Adrenal gland (tissue), 12 donors: ENCODE measurements around the gene SLC32A1. TPM values are rescaled to one million over a fixed set of nuclear protein-coding genes. Genes with fewer than 3 reads are reported as not detected.

Source experiments
- DNase-seq, 7 donors: peaks; one replicate each; pipeline ENCODE4 v3.0.0-alpha.2; 2019 to 2020
- H3K27ac ChIP-seq, 5 donors: fragments of 200-600 bp; sonication (generic) in 4 of 5; 1 replicate in 3 of 5; 2 replicates in 2 of 5; pipeline versions ENCODE4 v1.5.1 to v1.8.0; 2016 to 2020; ENCODE audit warnings: mild to moderate bottlenecking in 1 of 5
- H3K27me3 ChIP-seq: fragments of 200-600 bp; 2 replicates; pipeline ENCODE4 v1.8.0; 2021
- H3K36me3 ChIP-seq, 2 donors: fragments of 200-600 bp; replicated peaks in 1 of 2; 1 replicate in 1 of 2; 2 replicates in 1 of 2; pipeline versions ENCODE4 v1.5.1 to v1.8.0; 2018 to 2022
- H3K4me1 ChIP-seq, 2 donors: fragments of 200-600 bp; replicated peaks in 1 of 2; 1 replicate in 1 of 2; 2 replicates in 1 of 2; pipeline versions ENCODE4 v1.5.1 to v1.8.0; 2018 to 2021
- H3K4me3 ChIP-seq, 4 donors: fragments of 200-600 bp; sonication (generic) in 3 of 4; one replicate each; pipeline ENCODE4 v1.5.1; 2016 to 2018
- H3K9me3 ChIP-seq, 3 donors: fragments of 200-600 bp; sonication (generic) in 1 of 3; replicated peaks in 1 of 3; 1 replicate in 2 of 3; 2 replicates in 1 of 3; pipeline versions ENCODE4 v1.5.1 to v1.8.0; 2016 to 2021
- CTCF ChIP-seq, 6 experiments: fragments of 450-650 bp in 4 of 6; fragments of 200-600 bp in 2 of 6; sonication (generic) in 1 of 6; IDR thresholded peaks; 1 replicate in 5 of 6; 2 replicates in 1 of 6; pipeline versions ENCODE4 v1.5.1 to v1.8.0; 2016 to 2021; ENCODE audit warnings: antibody characterized with exemption in 6 of 6, mild to moderate bottlenecking in 2 of 6, moderate library complexity in 1 of 6
- POLR2A ChIP-seq, 2 donors: fragments of 450-650 bp; IDR thresholded peaks; one replicate each; pipeline ENCODE4 v1.6.1; 2017; ENCODE audit warnings: antibody characterized with exemption in 2 of 2, mild to moderate bottlenecking in 2 of 2, moderate library complexity in 1 of 2
- WGBS, 4 donors: extraction: QIAGEN DNeasy Blood & Tissue Kit in 2 of 4; methylation state at CpG; one replicate each; pipeline versions ENCODE4 v1.1.5 to v1.1.7; 2013 to 2017; 5-methylcytosine and 5-hydroxymethylcytosine counted together
- intact Hi-C, 2 donors: fragments of 100-400 bp; cut with DNase I; formaldehyde crosslinking; loops; one replicate each; pipeline versions ENCODE4 v1.14.1 to v1.15.0; 2022 to 2023
- polyA plus RNA-seq, 3 donors: library from polyadenylated mRNA; stranded (reverse); fragments of 200-250 nt in 2 of 3; fragments of 350-450 nt in 1 of 3; fragmentation: Illumina TruSeq in 1 of 3; extraction: RNeasy Lipid Tissue Mini Kit (QIAGEN cat#74804) in 1 of 3; gene quantifications; one replicate each; pipeline ENCODE4 v1.2.3, GENCODE V29; 2013 to 2014
- total RNA-seq, 9 donors: library from RNA; depleted of rRNA in 4 of 9; stranded (reverse); fragments of >200 nt in 4 of 9; fragments of 120-200 nt in 1 of 9; fragmentation: NEBNext Ultra II Directional in 1 of 9; extraction: Animal tissue kit (Norgen Biotek cat#: 25700) in 1 of 9; gene quantifications; one replicate each; pipeline versions ENCODE4 v1.1.0 to v1.2.4, GENCODE V29; 2013 to 2023
- donor health status: healthy with polysubstance abuse.
- donor health status: Bipolar disorder and iron deficiency.
- donor health status: DM: yes; HTN: yes; CAD: no.
- donor health status: DM: no; HTN: no; CAD: no.
- donor health status: DM: no; HTN: no; CAD: no.
- donor health status: DM: yes; HTN: yes; CAD: no.

The SLC32A1 gene
- total and polyA plus RNA-seq, 12 donors: 0.24 TPM; not detected in 11

DNA sequence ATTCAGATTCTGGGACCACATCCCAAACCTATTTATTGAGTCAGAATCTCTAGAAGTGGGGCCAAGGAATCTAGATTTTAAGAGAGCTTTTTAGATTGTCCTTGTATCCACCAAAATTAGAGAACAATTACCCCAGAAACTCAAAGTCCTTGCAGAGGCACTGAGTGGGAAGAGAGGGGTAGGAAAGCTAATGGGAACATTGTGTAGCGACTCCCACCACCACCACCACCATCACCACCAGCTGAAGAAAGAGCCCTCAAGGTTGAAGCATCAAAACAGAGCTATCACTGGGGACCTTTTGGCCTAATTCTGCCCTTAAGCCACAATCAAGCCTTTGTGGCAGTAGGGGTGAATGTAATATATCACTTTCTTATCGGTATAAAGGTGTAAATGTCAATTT lies 39.0 kb upstream of the SLC32A1 start:
- no peaks in the 10 kb centered on the region for H3K4me1 ChIP-seq
- 22 to 68% (median 56%) methylated on average over 2 of the region's 2 CpGs for WGBS, 4 donors
- no peak overlapping the region for H3K27ac ChIP-seq
- H3K9me3 ChIP-seq: no peaks in the 10 kb centered on the region
- no peak for DNase-seq
- intact Hi-C loops: no loop called here
- no peak overlapping the region for H3K4me3 ChIP-seq
- no peaks in the 10 kb centered on the region for H3K36me3 ChIP-seq
- no peak for TF ChIP-seq POLR2A (IDR thresholded peaks at IDR 0.05)
- no peak for TF ChIP-seq CTCF (IDR thresholded peaks at IDR 0.05)
- H3K27me3 ChIP-seq: peaks cover 15% of the 10 kb centered on the region

- intact Hi-C loops: no loop called here
- DNase-seq: peak in 6 of 7 donors; percentile 34 to 68 (median 56)
- 12 to 19% (median 14%) methylated on average over 14 of the region's 14 CpGs for WGBS, 4 donors
- H3K27me3 ChIP-seq: peaks cover 15% of the 10 kb centered on the region
- H3K27ac ChIP-seq: no peak overlapping the region
- H3K4me3 ChIP-seq: no peak overlapping the region
- H3K4me1 ChIP-seq: no peaks in the 10 kb centered on the region
- H3K36me3 ChIP-seq: no peaks in the 10 kb centered on the region
- TF ChIP-seq CTCF (IDR thresholded peaks at IDR 0.05): no peak
- TF ChIP-seq POLR2A (IDR thresholded peaks at IDR 0.05): no peak
- no peaks in the 10 kb centered on the region for H3K9me3 ChIP-seq
Measured at GRCh38 chr20:38685853-38686473, 38.3 kb upstream of the SLC32A1 start.

DNA sequence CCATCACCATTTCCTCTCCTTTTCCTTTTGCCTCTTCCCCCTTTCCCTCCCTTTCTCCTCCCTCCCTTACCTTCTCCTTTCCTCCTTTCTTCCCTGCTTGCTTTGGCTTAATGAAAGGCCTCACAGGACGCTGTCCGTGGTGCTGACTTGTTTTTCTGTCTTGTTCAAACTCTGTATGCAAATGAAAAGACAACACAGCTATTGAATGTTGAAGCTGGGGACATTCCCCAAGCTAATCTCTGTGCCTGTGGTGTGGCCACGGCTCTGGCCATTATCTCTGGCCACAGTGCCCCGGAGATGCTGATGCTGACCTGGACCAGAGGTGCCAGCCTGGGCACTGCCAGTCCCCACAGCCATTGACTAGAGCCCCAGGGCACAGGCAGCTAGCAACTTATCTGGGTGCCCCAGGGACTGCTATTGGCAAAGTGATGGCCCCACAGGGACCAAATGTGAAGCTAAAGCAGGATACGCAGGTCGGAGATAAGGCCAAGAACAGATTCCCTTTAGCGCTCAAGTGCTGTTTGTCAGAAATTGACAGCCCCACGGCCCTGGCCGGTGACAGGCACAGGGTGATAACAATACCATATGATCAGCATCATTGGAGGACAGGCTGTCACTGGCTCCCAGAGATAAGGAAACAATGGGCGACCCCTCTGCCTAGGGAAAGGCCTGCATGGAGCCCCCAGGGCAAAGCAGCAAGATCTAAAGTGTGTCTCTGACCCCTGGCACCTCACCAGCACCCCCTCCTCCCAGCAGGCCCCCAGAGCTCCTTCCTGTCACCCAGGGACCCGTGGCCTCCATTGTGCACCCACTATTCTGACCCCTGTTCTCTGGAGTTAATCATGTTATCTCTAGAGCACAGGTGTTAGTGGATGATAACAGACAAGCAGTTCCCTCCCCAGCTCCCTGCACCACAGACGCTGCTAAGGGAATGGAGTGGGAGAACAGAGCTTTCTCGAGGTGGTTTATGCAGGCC lies 31.6 kb upstream of the SLC32A1 start:
- Histone ChIP-seq H3K27me3 (peaks cover 6% of the 10 kb centered on the region), H3K36me3 (no peaks in the 10 kb centered on the region), H3K9me3 (no peaks in the 10 kb centered on the region), H3K4me1 (no peaks in the 10 kb centered on the region), H3K27ac (no peak overlapping the region), H3K4me3 (no peak overlapping the region)
- no peak for TF ChIP-seq CTCF (IDR thresholded peaks at IDR 0.05)
- no peak for TF ChIP-seq POLR2A (IDR thresholded peaks at IDR 0.05)
- DNase-seq: peak; percentile 32 to 74 (median 65)
- WGBS, 4 donors: 26 to 29% (median 27%) methylated on average over 12 to 13 of the region's 13 CpGs
- intact Hi-C loops: loop anchor here in 1 of 2 donors (5.0 kb wide), 1 partner anchor 35 kb away; no protein-coding TSS in a partner anchor

DNA sequence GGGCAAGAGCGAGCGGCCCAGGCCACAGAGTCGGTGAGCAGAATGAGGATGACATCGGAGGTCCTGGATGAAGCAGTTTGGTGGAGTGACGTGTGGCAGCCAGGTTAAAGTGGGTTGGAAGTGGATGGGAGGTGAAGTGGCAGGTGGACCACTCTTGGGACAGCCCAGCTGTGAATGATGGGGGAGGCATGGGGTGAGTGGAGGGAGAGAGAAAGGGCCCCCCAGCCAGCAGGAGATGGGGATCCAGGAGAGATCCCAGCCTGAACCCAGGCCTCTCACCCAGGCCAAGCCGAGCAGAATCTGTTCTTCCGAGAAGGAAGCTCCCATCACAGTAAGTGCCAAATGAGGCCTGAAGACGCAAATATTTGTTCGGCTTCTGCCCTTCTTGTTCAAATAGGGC lies 27.0 kb upstream of the SLC32A1 start:
- TF ChIP-seq CTCF (IDR thresholded peaks at IDR 0.05): no peak
- TF ChIP-seq POLR2A (IDR thresholded peaks at IDR 0.05): no peak
- Histone ChIP-seq H3K4me1 (no peaks in the 10 kb centered on the region), H3K9me3 (no peaks in the 10 kb centered on the region), H3K4me3 (no peak overlapping the region), H3K36me3 (no peaks in the 10 kb centered on the region), H3K27ac (no peak overlapping the region), H3K27me3 (no peaks in the 10 kb centered on the region)
- no peak for DNase-seq
- WGBS, 4 donors: 75 to 81% (median 78%) methylated on average over 9 of the region's 9 CpGs
- intact Hi-C loops: no loop called here
